ENCODE results near the gene H3-3A. TPM values are rescaled to one million over a fixed set of nuclear protein-coding genes. Genes with fewer than 3 reads are reported as not detected.

H3-3A gene
- total RNA-seq, 1 donor from 2014 or later, result 806 TPM

DNA sequence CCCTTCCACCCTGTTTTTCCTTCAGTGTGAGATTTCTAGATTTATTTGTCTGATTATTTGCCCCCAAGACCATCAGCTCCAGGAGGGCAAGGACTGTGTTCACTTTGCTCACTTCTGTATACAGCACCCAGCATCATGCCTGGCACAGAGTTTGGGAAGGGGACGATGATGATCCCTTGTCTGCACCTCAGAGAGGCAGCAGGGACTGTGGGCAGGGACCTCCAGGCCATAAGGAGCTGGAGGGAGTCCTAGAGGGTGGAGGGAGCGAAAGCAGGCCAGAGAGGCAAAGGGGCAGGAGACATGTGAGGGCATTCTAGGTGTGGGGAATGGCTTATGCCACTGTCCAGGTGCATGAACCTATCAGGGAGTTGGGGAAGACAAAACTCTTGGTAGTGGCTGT is 32.8 kb downstream of the H3-3A start:
- TF ChIP-seq CTCF (IDR thresholded peaks at IDR 0.05; ENCODE audit: unreplicated experiment), result no peak
- Mint-ChIP-seq H3K36me3 (peaks cover 2% of the 10 kb centered on the region), H3K4me3 (no peak overlapping the region), H3K4me1 (peaks cover 7% of the 10 kb centered on the region), H3K9me3 (peaks cover 3% of the 10 kb centered on the region), H3K27ac (no peak overlapping the region), H3K27me3 (ENCODE audit: low read depth) (peaks cover 22% of the 10 kb centered on the region)
- DNase-seq (ENCODE audit: low spot score in 2 of 2, unreplicated experiment in 2 of 2), result no peak

DNA sequence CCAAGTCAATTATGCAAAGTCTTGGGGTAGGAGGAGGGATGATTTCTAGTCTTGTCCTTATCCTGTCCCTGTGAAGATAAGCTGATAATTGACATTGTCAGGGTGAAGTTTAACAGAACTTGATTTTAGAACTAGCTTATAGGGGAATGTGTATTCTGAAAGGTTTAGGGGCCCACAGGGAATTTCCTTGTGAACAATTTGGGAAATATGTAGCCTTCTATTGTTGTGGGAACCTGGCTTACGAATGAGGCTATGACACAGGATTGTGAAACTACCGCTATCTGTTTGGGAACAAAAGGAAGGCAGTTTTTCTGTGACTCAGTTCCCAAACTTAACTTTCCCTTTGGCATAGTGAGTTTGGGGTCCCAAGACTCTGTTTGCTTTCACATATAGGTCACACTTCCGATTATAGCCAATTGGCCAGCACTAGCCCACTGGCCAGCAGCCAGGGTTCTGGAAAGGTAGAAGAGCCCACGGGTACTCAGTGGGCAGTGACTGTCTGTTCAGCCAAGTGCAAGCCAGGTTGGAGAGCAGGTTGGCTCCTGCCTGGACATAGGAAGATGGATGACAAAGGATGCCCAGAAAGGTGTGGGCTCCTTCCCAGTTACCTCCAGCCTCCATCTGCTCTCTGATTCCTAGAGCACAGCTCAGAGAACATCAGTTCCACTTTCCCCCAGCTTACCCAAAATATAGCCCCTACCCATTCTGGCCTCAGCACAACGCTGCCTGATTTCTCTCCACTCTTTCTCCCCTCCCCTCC is 35.5 kb downstream of the H3-3A start:
- peaks cover 13% of the 10 kb centered on the region for H3K4me1 Mint-ChIP-seq
- no peak overlapping the region for H3K4me3 Mint-ChIP-seq
- H3K27me3 Mint-ChIP-seq (ENCODE audit: low read depth), result peaks cover 29% of the 10 kb centered on the region
- DNase-seq (ENCODE audit: low spot score in 2 of 2, unreplicated experiment in 2 of 2), result no peak
- H3K36me3 Mint-ChIP-seq, result no peaks in the 10 kb centered on the region
- H3K9me3 Mint-ChIP-seq, result no peaks in the 10 kb centered on the region
- TF ChIP-seq CTCF (IDR thresholded peaks at IDR 0.05; ENCODE audit: unreplicated experiment), result no peak
- peak overlapping the region; percentile 34 for H3K27ac Mint-ChIP-seq

DNA sequence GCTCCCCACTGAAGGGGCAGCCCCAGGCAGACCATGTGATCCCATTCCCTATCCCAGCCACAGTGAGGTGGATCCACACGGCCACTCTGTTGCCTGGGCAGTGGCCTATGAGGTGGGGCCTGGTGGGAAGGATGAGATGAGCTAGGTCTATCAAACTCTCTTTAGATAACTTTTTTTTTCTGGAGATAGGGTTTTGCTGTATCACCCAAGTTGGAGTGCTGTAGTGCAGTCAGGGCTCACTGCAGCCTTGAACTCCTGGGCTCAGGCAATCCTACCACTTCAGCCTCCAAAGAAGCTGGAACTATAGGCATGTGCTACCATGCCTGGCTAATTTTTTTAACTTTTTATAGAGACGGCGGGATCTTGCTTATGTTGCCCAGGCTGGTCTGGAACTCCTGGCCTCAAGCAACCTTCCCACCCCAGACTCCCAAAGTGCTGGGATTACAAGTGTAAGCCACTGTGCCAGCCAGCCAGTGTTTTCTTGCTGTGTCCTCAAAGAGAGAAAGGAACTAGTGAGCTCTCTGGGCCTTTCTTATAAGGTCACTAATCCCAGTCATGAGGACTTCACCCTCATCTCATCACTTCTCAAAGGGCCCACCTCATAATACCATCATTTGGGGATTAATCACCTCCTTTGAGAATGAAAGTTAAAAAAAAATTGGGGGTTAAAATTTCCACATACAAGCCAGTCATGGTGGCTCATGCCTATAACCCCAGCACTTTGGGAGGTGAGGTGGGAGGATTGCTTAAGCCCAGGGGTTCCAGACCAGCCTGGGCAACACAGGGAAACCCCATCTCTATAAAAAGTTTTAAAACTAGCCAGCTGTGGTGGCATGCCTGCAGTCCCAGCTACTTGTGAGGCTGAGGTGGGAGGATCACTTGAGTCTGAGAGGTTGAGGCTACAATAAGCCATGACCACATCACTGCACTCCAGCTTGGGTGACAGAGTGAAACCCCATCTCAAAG is 36.6 kb downstream of the H3-3A start:
- no peak overlapping the region for H3K27ac Mint-ChIP-seq
- peaks cover 29% of the 10 kb centered on the region for H3K27me3 Mint-ChIP-seq (ENCODE audit: low read depth)
- H3K9me3 Mint-ChIP-seq, result no peaks in the 10 kb centered on the region
- peaks cover 9% of the 10 kb centered on the region for H3K4me1 Mint-ChIP-seq
- DNase-seq (ENCODE audit: low spot score in 2 of 2, unreplicated experiment in 2 of 2), result no peak
- TF ChIP-seq CTCF (IDR thresholded peaks at IDR 0.05; ENCODE audit: unreplicated experiment), result no peak
- H3K4me3 Mint-ChIP-seq, result no peak overlapping the region
- no peaks in the 10 kb centered on the region for H3K36me3 Mint-ChIP-seq

- Mint-ChIP-seq H3K4me3 (peak overlapping the region; percentile 72), H3K27me3 (ENCODE audit: low read depth) (peaks cover 29% of the 10 kb centered on the region), H3K9me3 (no peaks in the 10 kb centered on the region), H3K27ac (no peak overlapping the region), H3K36me3 (no peaks in the 10 kb centered on the region), H3K4me1 (peaks cover 9% of the 10 kb centered on the region)
- TF ChIP-seq CTCF (IDR thresholded peaks at IDR 0.05; ENCODE audit: unreplicated experiment), result no peak
- DNase-seq (ENCODE audit: low spot score in 2 of 2, unreplicated experiment in 2 of 2), result no peak
Observed at GRCh38 chr1:226100436-226101391, 38.2 kb downstream of the H3-3A start.

DNA sequence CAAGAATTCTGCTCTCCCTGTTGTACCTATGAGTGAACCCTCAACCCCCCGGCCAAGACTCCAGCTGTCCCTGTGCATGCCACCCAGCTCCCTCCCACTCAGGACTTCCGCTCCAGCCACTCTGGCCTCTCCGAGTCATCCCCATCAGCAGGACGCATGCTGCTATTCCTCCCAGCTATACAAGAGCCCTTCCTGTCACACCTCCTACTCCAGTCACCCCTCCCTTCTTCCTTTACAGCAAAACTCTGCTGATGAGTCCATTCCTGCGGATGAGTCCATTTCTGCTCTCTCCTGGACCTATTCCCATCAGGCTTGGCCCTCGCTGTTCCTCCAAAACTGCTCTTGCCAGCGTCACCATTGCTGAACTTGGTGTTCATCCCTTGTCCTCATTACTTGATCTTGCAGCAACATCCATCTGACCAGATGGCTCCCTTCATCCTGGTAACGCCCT is 42.2 kb downstream of the H3-3A start:
- Mint-ChIP-seq H3K27ac (no peak overlapping the region), H3K9me3 (no peaks in the 10 kb centered on the region), H3K4me3 (no peak overlapping the region), H3K36me3 (no peaks in the 10 kb centered on the region), H3K27me3 (ENCODE audit: low read depth) (peaks cover 12% of the 10 kb centered on the region), H3K4me1 (peaks cover 27% of the 10 kb centered on the region)
- no peak for DNase-seq (ENCODE audit: low spot score in 2 of 2, unreplicated experiment in 2 of 2)
- no peak for TF ChIP-seq CTCF (IDR thresholded peaks at IDR 0.05; ENCODE audit: unreplicated experiment)
